Skeletal muscle cell (primary cell): Measurements from ENCODE around the gene HSPD1.
"Not testable (repeated sequence)": the region's sequence is repeated elsewhere in the genome, so short reads cannot be mapped to it uniquely, and the experiment has no call there.

Source experiments
- DNase-seq: peaks from one replicate; pipeline ENCODE4 v3.0.0-alpha.2; 2010; ENCODE audit warnings: low read depth
- H3K4me3 ChIP-seq: 2 replicates; pipeline ENCODE4 v1.5.1; 2011; ENCODE audit warnings: low read depth, mild to moderate bottlenecking, control low read depth, low read length, moderate library complexity

Gene HSPD1

DNA sequence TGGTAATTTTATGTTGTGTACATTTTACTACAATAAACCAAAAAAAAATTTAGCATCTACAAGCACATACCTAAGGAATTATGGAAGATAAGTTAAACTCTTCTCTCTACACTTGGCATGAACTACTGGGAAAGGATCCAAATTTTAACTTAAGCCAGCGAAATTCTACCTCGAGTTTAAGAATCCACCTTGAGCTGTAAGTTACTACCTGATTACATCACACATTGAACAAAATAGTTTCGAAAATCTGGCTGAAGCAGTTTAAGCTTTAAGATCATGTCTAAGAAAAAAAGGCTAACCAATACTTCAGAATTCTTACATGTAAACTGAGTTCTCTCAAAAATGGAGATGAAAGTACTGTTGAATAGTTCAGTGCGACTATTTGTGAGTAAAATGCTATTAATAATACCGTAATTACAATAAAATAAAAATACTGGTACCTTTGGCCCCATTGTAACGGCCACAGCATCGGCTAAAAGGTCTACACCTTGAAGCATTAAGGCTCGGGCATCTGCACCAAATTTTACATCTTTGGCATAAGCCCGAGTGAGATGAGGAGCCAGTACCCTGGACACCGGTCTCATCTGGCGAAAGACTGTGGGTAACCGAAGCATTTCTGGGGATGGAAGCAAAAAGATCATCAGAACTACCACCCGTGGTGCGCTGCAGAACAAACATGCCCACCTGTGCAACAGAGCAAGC, 1.3 kb downstream of the HSPD1 start:
- DNase-seq = no peak

DNA sequence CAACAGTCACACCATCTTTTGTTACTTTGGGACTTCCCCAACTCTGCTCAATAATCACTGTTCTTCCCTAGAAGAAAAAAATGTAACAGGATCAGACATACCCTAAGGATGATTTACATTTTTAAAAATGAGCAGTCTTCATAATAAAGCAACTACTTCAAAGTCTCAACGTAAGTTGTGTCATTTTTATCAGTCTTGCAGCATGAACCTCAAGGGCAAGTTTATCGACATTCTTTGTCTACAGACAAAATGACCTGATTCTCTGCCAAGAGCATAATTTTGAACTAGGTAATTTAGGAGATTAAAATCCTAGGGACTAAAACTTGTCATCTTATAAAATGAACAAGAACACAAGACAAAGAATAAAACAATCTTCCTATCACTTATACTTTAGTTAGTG, 2.3 kb downstream of the HSPD1 start:
- no peak for DNase-seq
- H3K4me3 ChIP-seq = no peak overlapping the region

More for the DNA sequence above, 1.3 kb downstream of the HSPD1 start:
- H3K4me3 ChIP-seq = peak overlapping the region; percentile 96

DNA sequence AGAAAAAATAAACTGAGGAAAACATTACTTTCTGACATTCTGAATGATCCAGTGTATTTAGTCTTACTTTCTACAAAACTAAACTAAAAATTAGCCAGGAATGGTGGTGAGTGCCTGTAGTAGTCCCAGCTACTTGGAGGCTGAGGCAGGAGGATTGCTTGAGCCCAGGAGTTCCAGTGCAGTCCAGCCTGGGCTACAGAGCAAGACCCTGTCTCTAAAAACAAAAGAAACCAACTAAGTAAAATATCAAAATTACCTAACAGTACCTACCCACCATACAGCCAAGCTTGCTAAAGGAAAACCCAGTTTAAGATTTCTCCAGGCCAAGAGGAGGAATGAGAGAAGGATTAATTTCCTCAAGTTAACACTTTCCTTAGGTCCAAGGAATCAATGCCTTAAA, 2.9 kb downstream of the HSPD1 start:
- H3K4me3 ChIP-seq = no peak overlapping the region

DNA sequence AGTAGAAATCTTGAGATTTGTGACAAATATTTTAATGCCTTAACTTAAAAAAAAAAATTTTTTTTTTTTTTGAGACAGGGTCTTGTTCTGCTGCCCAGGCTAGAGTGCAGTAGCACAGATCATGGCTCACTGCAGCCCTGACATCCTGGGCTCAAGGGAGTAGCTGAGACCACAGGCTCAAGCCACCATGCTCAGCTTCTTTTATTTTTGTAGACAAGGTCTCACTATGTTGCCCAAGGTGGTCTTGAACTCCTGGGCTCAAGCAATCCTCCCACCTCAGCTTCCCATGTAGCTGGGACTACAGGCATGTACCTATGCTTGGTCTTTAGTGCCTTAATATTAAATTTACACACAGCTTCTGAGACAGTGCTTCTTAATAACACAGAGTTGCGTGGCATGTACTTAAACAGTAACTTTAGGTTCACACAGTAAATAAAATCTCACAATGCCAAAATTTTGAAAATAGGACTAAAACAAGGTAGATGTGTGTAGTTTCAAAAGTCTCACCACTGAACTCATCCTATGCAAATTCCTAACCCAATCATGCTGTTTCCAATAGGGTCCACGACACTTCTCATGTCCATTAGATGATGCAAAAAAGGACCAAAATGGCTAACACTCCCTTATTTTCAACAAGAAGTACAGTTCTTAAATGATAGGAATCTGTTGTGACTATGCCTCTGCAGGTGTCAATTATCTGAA, 4.1 kb downstream of the HSPD1 start:
- no peak for DNase-seq
- H3K4me3 ChIP-seq = no peak overlapping the region

More for the DNA sequence above, 2.9 kb downstream of the HSPD1 start:
- DNase-seq = no peak

DNA sequence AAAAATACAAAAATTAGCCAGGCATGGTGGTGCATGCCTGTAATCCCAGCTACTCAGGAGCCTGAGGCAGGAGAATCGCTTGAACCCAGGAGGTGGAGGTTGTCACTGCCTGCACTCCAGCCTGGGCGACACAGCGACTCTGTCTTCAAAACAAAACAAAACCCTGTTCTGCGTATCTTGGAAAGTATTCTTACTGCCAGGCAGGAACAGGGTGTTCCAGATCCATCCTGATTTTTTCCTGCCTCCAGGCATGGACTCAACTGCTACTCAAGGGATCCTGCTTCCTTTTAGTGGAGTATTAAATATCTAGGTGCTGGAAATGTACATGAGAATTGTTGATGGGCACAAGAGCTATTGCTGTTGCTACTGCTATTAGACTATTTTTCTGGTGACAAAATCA, 12.3 kb downstream of the HSPD1 start:
- no peak overlapping the region for H3K4me3 ChIP-seq
- DNase-seq = no peak

DNA sequence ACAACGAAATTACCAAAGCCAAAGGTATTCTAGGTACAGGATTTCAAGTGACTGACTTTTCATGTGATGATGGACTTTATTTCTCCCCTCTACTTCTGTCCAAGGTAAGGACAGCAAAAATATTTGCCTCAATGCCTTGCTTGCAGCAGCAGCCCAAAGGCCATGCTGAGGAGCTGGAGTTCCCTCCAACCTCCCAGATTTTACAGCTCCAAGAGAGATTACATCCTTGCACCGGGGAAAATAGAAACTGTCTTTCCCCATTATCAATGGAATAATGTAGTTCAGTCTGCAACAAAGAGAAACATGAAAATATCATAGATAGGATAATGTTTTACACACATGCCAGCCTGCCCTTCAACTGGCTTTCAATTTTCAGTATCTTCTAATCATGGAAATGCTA, 13.5 kb downstream of the HSPD1 start:
- DNase-seq = no peak
- no peak overlapping the region for H3K4me3 ChIP-seq

DNA sequence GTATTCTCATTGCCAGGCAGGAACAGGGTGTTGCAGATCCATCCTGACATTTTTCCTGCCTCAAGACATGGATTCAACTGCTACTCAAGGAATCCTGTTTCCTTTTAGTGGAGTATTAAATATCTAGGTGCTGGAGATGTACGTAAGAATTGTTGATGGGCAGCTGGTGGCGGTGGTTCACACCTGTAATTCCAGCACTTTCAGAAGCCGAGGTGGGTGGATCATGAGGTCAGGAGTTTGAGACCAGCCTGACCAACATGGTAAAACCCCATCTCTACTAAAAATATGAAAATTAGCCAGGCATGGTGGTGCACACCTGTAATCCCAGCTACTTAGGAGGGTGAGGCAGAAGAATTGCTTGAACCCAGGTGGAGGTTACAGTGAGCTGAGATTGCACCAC, 15.4 kb downstream of the HSPD1 start:
- not testable (repeated sequence) for H3K4me3 ChIP-seq, DNase-seq

DNA sequence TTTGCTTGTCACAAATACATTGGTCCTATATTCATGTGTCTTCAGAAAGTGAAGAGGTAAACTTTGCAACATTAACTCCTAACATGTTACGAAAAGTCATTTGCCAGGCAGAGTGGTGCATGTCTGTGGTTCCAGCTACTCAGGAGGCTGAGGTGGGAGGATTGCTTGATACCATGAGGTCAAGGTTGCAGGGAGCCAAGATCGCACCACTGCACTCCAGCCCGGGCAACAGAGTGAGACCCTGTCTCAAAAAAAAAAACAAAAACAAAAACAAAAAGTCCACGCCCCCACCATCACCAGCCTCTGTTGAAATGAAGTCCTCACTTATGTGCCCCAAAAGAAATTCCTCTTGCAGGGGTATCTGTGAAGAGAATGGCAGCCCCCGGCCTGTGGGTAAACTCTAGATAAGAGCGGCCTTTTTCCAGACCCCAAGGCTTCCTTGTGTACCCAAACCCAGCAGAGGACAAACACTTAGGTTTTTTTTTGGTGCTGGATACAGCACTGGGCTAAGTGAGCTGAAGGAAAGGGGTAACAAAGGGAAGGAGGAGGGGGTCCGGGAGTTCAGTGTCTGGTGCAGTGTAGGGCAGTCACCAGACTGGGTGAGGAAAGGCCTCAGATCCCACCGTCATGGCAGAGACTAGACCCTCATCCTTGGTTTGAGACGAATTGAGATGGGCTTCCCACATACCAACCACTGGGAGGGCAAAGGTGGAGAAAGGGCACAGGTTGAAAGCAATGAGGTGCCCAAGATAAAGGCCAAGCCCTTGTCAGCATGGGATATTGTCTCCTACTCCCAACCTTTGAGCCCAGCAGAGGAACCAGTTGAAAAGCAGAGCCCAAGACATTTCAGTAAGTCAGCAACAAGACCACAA, 19.2 kb downstream of the HSPD1 start:
- no peak overlapping the region for H3K4me3 ChIP-seq
- DNase-seq = no peak

DNA sequence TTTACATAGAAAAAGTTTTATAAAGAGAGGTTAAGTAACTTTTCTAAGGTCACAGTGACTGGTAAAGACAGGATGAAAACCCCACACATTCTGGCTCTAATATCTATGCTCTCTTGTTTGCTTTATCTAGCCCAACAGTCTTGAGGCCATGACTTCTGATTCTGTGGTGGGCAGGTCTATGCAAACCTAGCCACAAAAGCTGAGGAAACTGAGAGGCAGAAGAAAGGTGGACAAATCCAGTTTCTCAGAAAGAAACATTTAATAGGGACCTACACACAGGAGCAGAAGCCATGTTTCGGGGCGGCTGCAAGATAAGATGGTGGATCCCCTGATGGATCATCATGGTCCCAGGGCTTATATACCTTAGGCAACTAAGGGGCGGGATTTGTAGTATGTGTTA, 21.8 kb downstream of the HSPD1 start:
- no peak for DNase-seq
- no peak overlapping the region for H3K4me3 ChIP-seq

DNA sequence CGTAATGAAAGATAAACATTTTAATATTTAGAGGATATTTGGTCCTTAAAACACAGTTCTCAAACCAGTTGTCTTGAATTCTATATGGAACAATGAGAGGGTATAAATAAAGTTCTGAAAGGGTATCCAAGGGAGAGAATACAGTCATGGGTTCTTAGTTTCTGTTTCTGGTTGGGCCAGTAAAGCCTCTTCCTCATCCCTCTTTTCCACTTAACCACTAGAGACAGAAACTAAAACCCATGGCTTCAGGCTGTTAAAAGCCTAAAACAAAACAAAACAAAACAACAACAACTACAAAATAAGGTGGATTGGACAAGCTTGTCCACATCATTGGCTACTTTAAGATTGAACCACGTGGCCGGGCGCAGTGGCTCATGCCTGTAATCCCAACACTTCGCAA, 27.5 kb downstream of the HSPD1 start:
- no peak overlapping the region for H3K4me3 ChIP-seq
- no peak for DNase-seq

DNA sequence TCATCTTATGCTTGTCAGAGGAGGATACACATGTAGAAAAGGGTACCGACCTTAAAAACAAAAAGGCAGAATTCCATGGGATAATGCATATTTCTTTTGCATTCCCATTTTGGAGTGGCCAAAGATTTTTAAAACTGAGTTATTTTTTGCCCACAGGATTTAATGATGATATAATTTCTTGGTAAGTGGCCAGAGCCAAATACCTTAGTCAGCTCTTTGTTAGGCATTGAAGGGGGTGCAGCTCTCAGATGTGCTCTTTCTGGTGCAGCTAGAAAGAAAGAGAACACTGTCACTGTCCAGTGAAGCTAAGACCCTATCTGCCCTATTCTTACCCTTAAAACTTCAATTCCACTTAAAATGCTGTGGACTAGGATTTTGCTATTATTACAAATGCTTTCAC, 35.5 kb downstream of the HSPD1 start:
- no peak for DNase-seq

DNA sequence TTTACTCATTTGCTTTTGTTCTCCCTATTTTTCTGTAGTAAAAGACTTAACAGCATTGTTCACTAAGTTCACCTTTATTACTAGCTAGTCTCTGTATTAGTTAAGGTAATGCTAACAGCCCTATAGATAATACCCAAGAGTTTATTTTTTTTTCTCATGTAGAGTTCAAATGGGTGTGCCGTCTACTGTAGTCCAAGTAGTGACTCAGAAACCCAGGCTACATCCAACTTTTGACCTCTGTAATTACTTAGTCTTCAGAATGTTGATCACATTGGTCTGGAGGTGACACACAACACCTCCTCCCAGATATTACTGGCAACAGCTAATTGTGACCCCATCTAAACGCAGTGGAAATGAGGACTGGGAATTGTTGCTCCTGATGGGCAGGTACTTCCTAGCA, 38.6 kb downstream of the HSPD1 start:
- DNase-seq = no peak
- no peak overlapping the region for H3K4me3 ChIP-seq

More for the DNA sequence above, 35.5 kb downstream of the HSPD1 start:
- H3K4me3 ChIP-seq = no peak overlapping the region

DNA sequence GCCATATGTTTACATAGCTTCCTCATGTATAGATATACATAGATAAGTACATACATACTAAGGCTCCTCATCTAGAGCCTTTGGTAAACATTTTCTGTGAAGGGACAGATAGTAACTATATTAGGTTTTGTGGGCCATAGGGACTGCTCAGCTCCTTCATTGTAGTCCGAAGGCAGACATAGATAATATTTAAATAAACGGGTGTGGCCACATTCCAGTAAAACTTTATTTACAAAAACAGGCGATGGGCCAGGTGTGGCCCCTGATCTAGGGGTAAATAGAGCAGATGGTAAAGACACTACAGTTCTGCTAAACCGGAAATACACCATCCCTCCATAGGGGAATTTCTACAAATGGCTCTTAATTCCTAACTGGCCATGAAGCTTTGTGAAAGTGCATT, 39.0 kb downstream of the HSPD1 start:
- no peak for DNase-seq
- H3K4me3 ChIP-seq = no peak overlapping the region

DNA sequence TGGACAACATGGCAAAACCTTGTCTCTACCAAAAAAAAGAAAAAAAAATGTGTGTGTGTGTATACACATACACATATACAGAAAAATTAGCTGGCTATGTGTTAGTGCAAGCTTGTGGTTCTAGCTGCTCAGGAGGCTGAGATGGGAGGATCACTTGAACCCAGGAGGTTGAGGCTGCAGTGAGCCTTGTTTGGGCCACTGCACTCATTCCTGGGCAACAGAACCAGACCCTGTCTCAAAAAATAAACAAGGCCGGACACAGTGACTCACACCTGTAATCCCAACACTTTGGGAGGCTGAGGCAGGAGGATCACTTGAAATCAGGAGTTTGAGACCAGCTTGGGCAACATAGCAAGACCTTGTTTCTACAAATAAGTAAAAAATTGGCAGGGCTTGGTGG, 44.2 kb downstream of the HSPD1 start:
- no peak overlapping the region for H3K4me3 ChIP-seq
- DNase-seq = no peak

DNA sequence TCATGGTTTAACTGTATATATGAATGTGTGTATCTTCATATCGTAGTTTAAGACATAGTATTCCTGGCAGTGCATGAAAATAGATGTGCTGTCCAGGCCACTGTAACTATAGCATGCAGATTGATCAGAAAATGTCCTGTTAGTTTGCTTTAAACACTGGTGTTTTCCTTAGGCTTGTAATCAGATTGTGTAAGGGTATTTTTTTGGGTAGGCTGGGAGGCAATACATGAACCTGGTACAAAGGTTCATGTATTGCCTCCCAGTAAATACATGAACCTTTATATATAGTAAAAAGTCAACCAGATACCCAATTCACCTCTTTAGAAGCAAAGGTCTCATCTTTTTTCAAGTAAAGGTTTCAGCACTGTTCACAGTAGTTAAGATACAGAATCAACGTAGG, 44.7 kb downstream of the HSPD1 start:
- no peak for DNase-seq
- H3K4me3 ChIP-seq = peak overlapping the region; percentile 93

DNA sequence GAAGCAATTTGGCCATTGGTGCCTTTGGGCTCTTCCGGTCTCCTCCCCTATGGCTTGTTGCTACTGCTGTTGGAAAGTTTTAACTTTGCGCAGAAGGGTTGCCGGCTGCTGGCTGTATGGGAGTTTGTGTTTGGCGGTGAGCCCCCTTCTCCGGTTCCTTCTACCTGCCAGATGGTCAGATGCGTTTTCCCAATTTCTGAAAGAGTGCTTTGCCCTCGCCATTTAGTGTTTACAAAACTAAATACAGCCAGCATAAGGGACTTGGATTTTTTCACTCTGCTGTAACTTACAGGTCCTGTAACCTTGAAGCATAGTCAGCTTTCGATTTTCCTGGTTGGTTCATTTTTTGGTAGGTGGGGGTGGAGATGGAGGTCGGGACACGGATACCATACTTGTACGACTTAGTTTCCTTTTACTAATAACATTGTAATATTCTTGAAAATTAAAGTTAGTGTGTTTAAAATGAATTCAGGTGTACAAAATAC, 45.7 kb downstream of the HSPD1 start:
- H3K4me3 ChIP-seq = peak overlapping the region; percentile 93
- DNase-seq = peak; percentile 83

DNA sequence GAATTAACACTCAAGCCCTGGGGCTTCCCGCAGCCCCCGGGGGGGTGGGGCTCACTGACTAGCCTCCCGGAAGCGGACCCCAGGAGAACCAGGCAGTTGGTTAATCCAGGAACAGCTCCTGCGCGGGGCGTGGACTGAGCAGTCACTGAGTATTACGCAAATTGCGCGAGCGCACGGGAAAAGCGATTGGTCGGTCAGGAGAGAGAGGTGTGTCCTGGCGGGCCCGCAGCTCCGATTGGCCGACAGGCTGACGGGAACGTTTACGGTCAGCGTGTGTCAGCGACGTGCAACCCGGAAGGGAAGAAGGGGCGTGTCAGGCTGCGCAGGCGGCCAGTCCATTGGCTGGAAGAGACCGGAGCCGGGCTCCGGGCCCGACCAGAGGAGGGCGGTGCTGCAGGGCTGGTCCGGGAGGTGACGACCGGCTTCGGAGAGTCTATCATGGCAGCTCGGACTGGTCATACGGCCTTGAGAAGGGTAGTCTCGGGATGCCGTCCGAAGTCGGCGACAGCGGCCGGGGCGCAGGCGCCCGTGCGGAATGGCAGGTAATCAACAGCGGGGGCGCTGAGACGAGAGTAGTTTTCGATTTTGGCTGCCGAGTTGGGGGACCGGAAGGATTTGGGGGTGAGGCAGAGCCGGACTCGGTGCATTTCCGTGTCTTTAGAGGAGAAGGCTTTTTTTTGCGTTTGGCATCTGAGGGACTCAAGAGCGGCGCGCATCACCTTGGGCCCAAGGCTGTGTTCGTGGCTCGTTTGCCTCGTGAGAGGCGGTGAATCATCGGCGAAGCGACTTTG, 46.3 kb downstream of the HSPD1 start, which contains the start of gene COQ10B:
COQ10B (plus strand) TSS at position 430 of the 791 bp plus-strand sequence; CDS start at position 439, 9 bp downstream.
- peak; percentile 100 for DNase-seq
- peak within 1 kb of the TSS; percentile 93 for H3K4me3 ChIP-seq

DNA sequence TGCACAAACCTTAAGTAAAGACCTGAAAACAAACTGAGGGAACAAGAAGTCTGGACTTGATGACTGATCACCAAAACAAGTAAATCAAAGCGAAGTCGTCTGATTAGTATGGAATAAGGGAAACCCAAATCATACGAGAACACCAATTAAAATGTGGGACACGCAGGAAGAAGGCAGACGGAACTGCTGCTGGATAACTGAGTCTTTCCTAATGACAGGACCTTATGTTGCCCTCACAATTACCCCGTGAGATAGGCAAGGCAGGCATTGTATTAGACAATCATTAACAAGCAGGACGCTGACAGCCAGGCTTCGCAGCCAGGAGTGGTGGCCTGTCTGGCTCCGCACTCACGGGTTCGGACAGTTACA, 46.9 kb downstream of the HSPD1 start:
- H3K4me3 ChIP-seq = peak overlapping the region; percentile 93
- no peak for DNase-seq

DNA sequence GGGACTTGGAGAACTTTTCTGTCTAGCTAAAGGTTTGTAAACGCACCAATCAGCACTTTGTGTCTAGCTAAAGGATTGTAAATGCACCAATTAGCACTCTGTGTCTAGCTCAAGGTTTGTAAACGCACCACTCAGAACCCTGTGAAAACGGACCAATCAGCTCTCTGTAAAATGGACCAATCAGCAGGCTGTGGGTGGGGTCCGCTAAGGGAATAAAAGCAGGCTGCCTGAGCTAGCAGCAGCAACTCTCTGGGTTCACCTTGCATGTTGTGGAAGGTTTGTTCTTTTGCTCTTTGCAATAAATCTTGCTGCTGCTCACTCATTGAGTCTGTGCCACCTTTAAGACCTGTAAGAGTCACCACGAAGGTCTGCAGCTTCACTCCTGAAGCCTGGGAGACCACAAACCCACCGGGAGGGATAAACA, 48.7 kb downstream of the HSPD1 start:
- not testable (repeated sequence) for DNase-seq, H3K4me3 ChIP-seq
